Measurements from ENCODE around the gene KNOP1.
"Not testable (repeated sequence)": the region's sequence is repeated elsewhere in the genome, so short reads cannot be mapped to it uniquely, and the experiment has no call there.

KNOP1 gene

GRCh38 chr16:19722269-19722952 lies 4.4 kb upstream of the KNOP1 start:
- DNase-seq (ENCODE audit: low read depth): no peak
- no peak for TF ChIP-seq CTCF (conservative IDR thresholded peaks at IDR 0.05; ENCODE audit: low read depth, low read length)
- no peak overlapping the region for H3K4me3 ChIP-seq (ENCODE audit: low read length)

- TF ChIP-seq CTCF (conservative IDR thresholded peaks at IDR 0.05; ENCODE audit: low read depth, low read length): no peak
- no peak for DNase-seq (ENCODE audit: low read depth)
- H3K4me3 ChIP-seq (ENCODE audit: low read length): peak overlapping the region; percentile 92
Observed at GRCh38 chr16:19718624-19718965, 568 bp upstream of the KNOP1 start.

GRCh38 chr16:19717314-19717713 lies 713 bp downstream of the KNOP1 start:
- no peak for DNase-seq (ENCODE audit: low read depth)
- peak overlapping the region; percentile 92 for H3K4me3 ChIP-seq (ENCODE audit: low read length)
- TF ChIP-seq CTCF (conservative IDR thresholded peaks at IDR 0.05; ENCODE audit: low read depth, low read length): no peak

- peak overlapping the region; percentile 92 for H3K4me3 ChIP-seq (ENCODE audit: low read length)
- not testable (repeated sequence) for DNase-seq (ENCODE audit: low read depth)
Observed at GRCh38 chr16:19716728-19717127, 1.3 kb downstream of the KNOP1 start.

- DNase-seq (ENCODE audit: low read depth): no peak
- no peak for TF ChIP-seq CTCF (conservative IDR thresholded peaks at IDR 0.05; ENCODE audit: low read depth, low read length)
- no peak overlapping the region for H3K4me3 ChIP-seq (ENCODE audit: low read length)
Observed at GRCh38 chr16:19716183-19716582, 1.8 kb downstream of the KNOP1 start.

- H3K4me3 ChIP-seq (ENCODE audit: low read length): no peak overlapping the region
- DNase-seq (ENCODE audit: low read depth): no peak
- no peak for TF ChIP-seq CTCF (conservative IDR thresholded peaks at IDR 0.05; ENCODE audit: low read depth, low read length)
Observed at GRCh38 chr16:19715566-19715965, 2.5 kb downstream of the KNOP1 start.

- TF ChIP-seq CTCF (conservative IDR thresholded peaks at IDR 0.05; ENCODE audit: low read depth, low read length): no peak
- no peak overlapping the region for H3K4me3 ChIP-seq (ENCODE audit: low read length)
- no peak for DNase-seq (ENCODE audit: low read depth)
Observed at GRCh38 chr16:19713697-19714096, 4.3 kb downstream of the KNOP1 start.

Measured in retinal pigment epithelial cell (primary cell).